Measurements from ENCODE around the gene WNT2.

DNA sequence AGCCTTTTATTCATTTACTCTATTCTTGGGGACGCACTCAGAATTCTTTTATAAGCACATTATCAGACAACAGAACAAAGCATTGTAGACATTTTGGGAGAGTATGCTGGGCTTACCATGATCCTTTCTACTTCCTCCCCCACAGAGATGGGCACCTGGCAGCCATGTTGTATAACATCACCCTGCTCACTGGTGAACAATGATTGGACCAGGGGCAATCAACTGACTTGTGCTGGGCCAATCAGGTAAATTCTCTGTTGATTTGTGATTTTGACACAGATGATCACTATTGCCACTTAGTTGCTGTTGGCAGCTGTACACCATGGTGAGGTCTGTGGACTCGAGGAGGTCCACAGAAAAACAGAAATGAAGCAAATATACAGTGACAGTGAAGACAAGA, 43.7 kb downstream of the WNT2 start:
- TF ChIP-seq POLR2AphosphoS5 (IDR thresholded peaks at IDR 0.05; ENCODE audit: low read depth, low read length) = no peak
- TF ChIP-seq SIN3A (IDR thresholded peaks at IDR 0.05; ENCODE audit: borderline replicate concordance, insufficient read depth, low read length) = no peak

All from PFSK-1 (cell line).